Small intestine (tissue), 7 donors: ENCODE measurements around the gene BACH1. TPM values are rescaled to one million over a fixed set of nuclear protein-coding genes. Genes with fewer than 3 reads are reported as not detected.

Source experiments
- DNase-seq, 2 donors: peaks; one replicate each; pipeline versions ENCODE4 v3.0.0 to v3.0.0-alpha.2; 2013
- FAIRE-seq: peaks from 2 replicates; lab custom pipeline; 2012; peaks lifted over from hg19 to GRCh38; lab: Jason Lieb, UNC
- H3K27ac ChIP-seq, 3 donors: one replicate each; pipeline ENCODE4 v1.5.1; 2013; ENCODE audit warnings: low read length in 2 of 3, mild to moderate bottlenecking in 2 of 3, control low read depth in 1 of 3, inconsistent platforms in 1 of 3, low read depth in 1 of 3, moderate library complexity in 1 of 3
- H3K27me3 ChIP-seq, 3 donors: one replicate each; pipeline ENCODE4 v1.6.1; 2013; ENCODE audit warnings: low read length in 3 of 3, inconsistent platforms in 1 of 3; ENCODE audit not compliant: control insufficient read depth in 3 of 3, insufficient read depth in 3 of 3
- H3K36me3 ChIP-seq, 3 donors: one replicate each; pipeline ENCODE4 v1.6.1; 2013; ENCODE audit warnings: low read length in 3 of 3, inconsistent platforms in 1 of 3, low read depth in 1 of 3, mild to moderate bottlenecking in 1 of 3, moderate library complexity in 1 of 3; ENCODE audit not compliant: control insufficient read depth in 3 of 3, insufficient read depth in 2 of 3
- H3K4me1 ChIP-seq, 3 donors: one replicate each; pipeline ENCODE4 v1.6.1; 2013; ENCODE audit warnings: low read length in 2 of 3, inconsistent platforms in 1 of 3, low read depth in 1 of 3, mild to moderate bottlenecking in 1 of 3, moderate library complexity in 1 of 3; ENCODE audit not compliant: control insufficient read depth in 3 of 3, insufficient read depth in 2 of 3
- H3K4me3 ChIP-seq, 3 donors: one replicate each; pipeline ENCODE4 v1.5.1; 2013; ENCODE audit warnings: low read length in 3 of 3, control low read depth in 1 of 3, inconsistent platforms in 1 of 3, low read depth in 1 of 3, mild to moderate bottlenecking in 1 of 3, moderate library complexity in 1 of 3
- H3K9me3 ChIP-seq, 2 donors: one replicate each; pipeline ENCODE4 v1.6.1; 2013; ENCODE audit warnings: low read depth in 1 of 2, low read length in 1 of 2; ENCODE audit not compliant: control insufficient read depth in 2 of 2, insufficient read depth in 1 of 2
- WGBS, 3 donors: extraction: QIAGEN DNeasy Blood & Tissue Kit; methylation state at CpG; one replicate each; pipeline ENCODE4 v1.1.7; 2013; 5-methylcytosine and 5-hydroxymethylcytosine counted together
- polyA plus RNA-seq, 4 donors: library from polyadenylated mRNA; stranded (reverse) in 3 of 4; unstranded in 1 of 4; fragments of 200-250 nt in 3 of 4; fragments of 120-200 nt in 1 of 4; gene quantifications; one replicate each; pipeline versions ENCODE4 v1.2.1 to v1.2.3, GENCODE V29; 2013
- donor health status: healthy with polysubstance abuse.
- donor health status: control.
- donor health status: control.
- donor health status: Bipolar disorder and iron deficiency.
- donor health status: healthy.

Gene BACH1
- polyA plus RNA-seq, 4 donors: 6.5 to 57.6 (median 9.2) TPM

GRCh38 chr21:29386803-29387202, 88.1 kb downstream of the BACH1 start:
- H3K27me3 ChIP-seq: no peaks in the 10 kb centered on the region
- H3K9me3 ChIP-seq: no peaks in the 10 kb centered on the region
- no peak overlapping the region for H3K4me3 ChIP-seq
- FAIRE-seq (no peak), DNase-seq (no peak)
- WGBS, 3 donors: 78 to 85% (median 79%) methylated on average over 4 of the region's 4 CpGs
- H3K4me1 ChIP-seq: peaks cover 0 to 6% (median 2%) of the 10 kb centered on the region in 3 donors
- H3K27ac ChIP-seq: no peak overlapping the region
- no peaks in the 10 kb centered on the region for H3K36me3 ChIP-seq

- Histone ChIP-seq H3K4me1 (peaks cover 0 to 2% (median 2%) of the 10 kb centered on the region in 3 donors), H3K4me3 (no peak overlapping the region), H3K9me3 (no peaks in the 10 kb centered on the region), H3K36me3 (no peaks in the 10 kb centered on the region), H3K27ac (no peak overlapping the region), H3K27me3 (no peaks in the 10 kb centered on the region)
- no peak for FAIRE-seq
- no peak for DNase-seq
- 80 to 86% (median 82%) methylated on average over 5 of the region's 5 CpGs for WGBS, 3 donors
These were observed 88.9 kb downstream of the BACH1 start for GRCh38 chr21:29387598-29387997.

- 90 to 96% (median 91%) methylated on average over 3 of the region's 3 CpGs for WGBS, 3 donors
- Histone ChIP-seq H3K27ac (no peak overlapping the region), H3K27me3 (no peaks in the 10 kb centered on the region), H3K36me3 (no peaks in the 10 kb centered on the region), H3K4me1 (peaks cover 0 to 2% (median 2%) of the 10 kb centered on the region in 3 donors), H3K9me3 (no peaks in the 10 kb centered on the region), H3K4me3 (no peak overlapping the region)
- FAIRE-seq (no peak), DNase-seq (no peak)
These were observed 90.4 kb downstream of the BACH1 start for GRCh38 chr21:29389136-29389535.

- H3K27me3 ChIP-seq: no peaks in the 10 kb centered on the region
- no peaks in the 10 kb centered on the region for H3K36me3 ChIP-seq
- H3K4me3 ChIP-seq: no peak overlapping the region
- no peak for FAIRE-seq
- no peak overlapping the region for H3K27ac ChIP-seq
- WGBS, 3 donors: 90 to 94% (median 93%) methylated on average over 2 of the region's 2 CpGs
- no peaks in the 10 kb centered on the region for H3K9me3 ChIP-seq
- H3K4me1 ChIP-seq: no peaks in the 10 kb centered on the region
- no peak for DNase-seq
These were observed 92.1 kb downstream of the BACH1 start for GRCh38 chr21:29390778-29391177.

GRCh38 chr21:29394051-29394450, 95.3 kb downstream of the BACH1 start:
- H3K9me3 ChIP-seq: no peaks in the 10 kb centered on the region
- WGBS, 3 donors: 95 to 99% (median 96%) methylated on average over 2 of the region's 2 CpGs
- H3K27me3 ChIP-seq: no peaks in the 10 kb centered on the region

More at GRCh38 chr21:29394051-29394450, 95.3 kb downstream of the BACH1 start:
- no peak for DNase-seq
- H3K27ac ChIP-seq: no peak overlapping the region
- no peak overlapping the region for H3K4me3 ChIP-seq
- H3K4me1 ChIP-seq: no peaks in the 10 kb centered on the region
- H3K36me3 ChIP-seq: peaks cover 0 to 3% (median 0%) of the 10 kb centered on the region in 3 donors
- FAIRE-seq: no peak

Other genes starting within 250 kb of the BACH1 start
- gene CCT8, start 225.3 kb upstream of the BACH1 start, polyA plus RNA-seq: 100 to 1,000 TPM in 2 of 4 donors, 10 to 100 TPM in 2; 89.2 to 221 (median 118) TPM
- gene MAP3K7CL, start 168.3 kb upstream of the BACH1 start, polyA plus RNA-seq: 1 to 10 TPM; 3.0 to 6.9 (median 3.6) TPM